Measurements from ENCODE around the gene PES1. TPM values are rescaled to one million over a fixed set of nuclear protein-coding genes. Genes with fewer than 3 reads are reported as not detected.

PES1 gene
- total and polyA plus RNA-seq, 2 experiments from 2014 or later = 64.1 to 76.9 TPM

- Mint-ChIP-seq H3K27me3 (ENCODE audit: insufficient read depth, low read depth, poor library complexity) (peaks cover 22% of the 10 kb centered on the region), H3K4me3 (peak overlapping the region; percentile 77), H3K9me3 (peaks cover 5% of the 10 kb centered on the region; the same call in 1 of the 3 replicates), H3K4me1 (peaks cover 7% of the 10 kb centered on the region), H3K27ac (no peak overlapping the region), H3K36me3 (ENCODE audit: low read depth) (no peaks in the 10 kb centered on the region; the same call in 2 of the 3 replicates)
- Histone ChIP-seq H3K4me3 (peak overlapping the region; percentile 75), H3K4me2 (peak overlapping the region; percentile 78), H4K20me1 (replicated peaks; ENCODE audit: insufficient read depth) (no peaks in the 10 kb centered on the region), H3K27ac (ENCODE audit: low read depth) (no peak overlapping the region), H3K27me3 (ENCODE audit: insufficient read depth) (peaks cover 14% of the 10 kb centered on the region), H3F3A (replicated peaks; ENCODE audit: low read depth) (no peaks in the 10 kb centered on the region), H3K9me2 (ENCODE audit: insufficient read depth) (no peaks in the 10 kb centered on the region), H3K36me3 (ENCODE audit: insufficient read depth) (no peaks in the 10 kb centered on the region), H2AFZ (peak overlapping the region; percentile 96), H3K79me2 (replicated peaks; ENCODE audit: insufficient read depth) (no peaks in the 10 kb centered on the region), H3K4me1 (ENCODE audit: insufficient read depth) (no peaks in the 10 kb centered on the region; the same call in 1 of the 2 replicates)
- DNase-seq (ENCODE audit: low spot score) (no peak), ATAC-seq (peak; percentile 13)
- TF ChIP-seq JUNB (IDR thresholded peaks at IDR 0.05; ENCODE audit: unreplicated experiment) (no peak), CREB1 (CRISPR knock-in tag; IDR thresholded peaks at IDR 0.05; ENCODE audit: low read depth) (no peak), ZNF462 (CRISPR knock-in tag; IDR thresholded peaks at IDR 0.05) (no peak), POLR2AphosphoS5 (IDR thresholded peaks at IDR 0.05; ENCODE audit: low read depth) (no peak), ZNF331 (CRISPR knock-in tag; IDR thresholded peaks at IDR 0.05; ENCODE audit: low read depth) (no peak), ETS1 (IDR thresholded peaks at IDR 0.05) (no peak), EZH2 (IDR thresholded peaks at IDR 0.05; ENCODE audit: low read depth, unreplicated experiment) (no peak), CTCF (conservative IDR thresholded peaks at IDR 0.05; ENCODE audit: low read depth in 2 of 2) (no peak), NANOG (IDR thresholded peaks at IDR 0.05; ENCODE audit: borderline replicate concordance) (no peak), STAT1 (IDR thresholded peaks at IDR 0.05; ENCODE audit: unreplicated experiment) (no peak), REST (IDR thresholded peaks at IDR 0.05; ENCODE audit: unreplicated experiment) (no peak), EZH2phosphoT487 (IDR thresholded peaks at IDR 0.05; ENCODE audit: unreplicated experiment) (no peak), ZNF114 (CRISPR knock-in tag; IDR thresholded peaks at IDR 0.05) (no peak)
Observed at GRCh38 chr22:30542811-30543188, 48.9 kb downstream of the PES1 start.

Data from GM23338 (cell line).